ENCODE measurements around the gene RPP14.

DNA sequence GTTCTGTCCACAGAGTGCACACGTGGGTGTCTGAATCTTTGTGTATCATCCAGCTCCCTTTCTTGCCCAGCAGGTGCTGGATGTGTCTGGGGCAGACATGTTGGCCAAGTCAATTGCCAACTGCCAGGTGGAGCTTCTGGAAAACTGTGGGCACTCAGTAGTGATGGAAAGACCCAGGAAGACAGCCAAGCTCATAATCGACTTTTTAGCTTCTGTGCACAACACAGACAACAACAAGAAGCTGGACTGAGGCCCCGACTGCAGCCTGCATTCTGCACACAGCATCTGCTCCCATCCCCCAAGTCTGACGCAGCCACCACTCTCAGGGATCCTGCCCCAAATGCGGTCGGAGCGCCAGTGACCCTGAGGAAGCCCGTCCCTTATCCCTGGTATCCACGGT lies 12.5 kb upstream of the RPP14 start:
- no peak for TF ChIP-seq CTCF (conservative IDR thresholded peaks at IDR 0.05; ENCODE audit: low read length)
- TF ChIP-seq EZH2phosphoT487 (IDR thresholded peaks at IDR 0.05; ENCODE audit: borderline replicate concordance, low read depth, low read length), result no peak

Data from OCI-LY7 (cell line).